ENCODE data around the gene IL1RL1.
"Not testable (repeated sequence)": the region's sequence is repeated elsewhere in the genome, so short reads cannot be mapped to it uniquely, and the experiment has no call there.

The IL1RL1 gene

GRCh38 chr2:102321941-102322719, 10.8 kb downstream of the IL1RL1 start:
- no peak overlapping the region for H3K9ac ChIP-seq (ENCODE audit: low read depth, low read length, poor library complexity, severe bottlenecking)
- TF ChIP-seq, protein P1, sequence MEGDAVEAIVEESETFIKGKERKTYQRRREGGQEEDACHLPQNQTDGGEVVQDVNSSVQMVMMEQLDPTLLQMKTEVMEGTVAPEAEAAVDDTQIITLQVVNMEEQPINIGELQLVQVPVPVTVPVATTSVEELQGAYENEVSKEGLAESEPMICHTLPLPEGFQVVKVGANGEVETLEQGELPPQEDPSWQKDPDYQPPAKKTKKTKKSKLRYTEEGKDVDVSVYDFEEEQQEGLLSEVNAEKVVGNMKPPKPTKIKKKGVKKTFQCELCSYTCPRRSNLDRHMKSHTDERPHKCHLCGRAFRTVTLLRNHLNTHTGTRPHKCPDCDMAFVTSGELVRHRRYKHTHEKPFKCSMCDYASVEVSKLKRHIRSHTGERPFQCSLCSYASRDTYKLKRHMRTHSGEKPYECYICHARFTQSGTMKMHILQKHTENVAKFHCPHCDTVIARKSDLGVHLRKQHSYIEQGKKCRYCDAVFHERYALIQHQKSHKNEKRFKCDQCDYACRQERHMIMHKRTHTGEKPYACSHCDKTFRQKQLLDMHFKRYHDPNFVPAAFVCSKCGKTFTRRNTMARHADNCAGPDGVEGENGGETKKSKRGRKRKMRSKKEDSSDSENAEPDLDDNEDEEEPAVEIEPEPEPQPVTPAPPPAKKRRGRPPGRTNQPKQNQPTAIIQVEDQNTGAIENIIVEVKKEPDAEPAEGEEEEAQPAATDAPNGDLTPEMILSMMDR (conservative IDR thresholded peaks at IDR 0.05; ENCODE audit: low read length), result no peak
- no peak overlapping the region for H3K4me3 ChIP-seq (ENCODE audit: low read length, poor library complexity, severe bottlenecking)
- H3K4me1 ChIP-seq (ENCODE audit: insufficient read depth, low read length, poor library complexity, severe bottlenecking), result peaks cover 24% of the 10 kb centered on the region
- H3K9me2 ChIP-seq (replicated peaks; ENCODE audit: low read depth, low read length), result no peaks in the 10 kb centered on the region
- no peaks in the 10 kb centered on the region for H3K36me3 ChIP-seq (ENCODE audit: insufficient read depth, low read length)
- no peaks in the 10 kb centered on the region for H3F3A ChIP-seq (ENCODE audit: low read depth)
- H4K20me1 ChIP-seq (ENCODE audit: insufficient read depth, low read length, poor library complexity, severe bottlenecking), result no peaks in the 10 kb centered on the region
- H2AFZ ChIP-seq (ENCODE audit: low read length), result no peak overlapping the region
- no peaks in the 10 kb centered on the region for H3K79me2 ChIP-seq (ENCODE audit: insufficient read depth, low read length)
- no peaks in the 10 kb centered on the region for H3K27me3 ChIP-seq (ENCODE audit: insufficient read depth, low read length, poor library complexity, severe bottlenecking)
- no peaks in the 10 kb centered on the region for H3K9me3 ChIP-seq (ENCODE audit: insufficient read depth, low read depth, low read length)
- no peak overlapping the region for H3K4me2 ChIP-seq (ENCODE audit: low read depth, low read length, poor library complexity, severe bottlenecking)

GRCh38 chr2:102324914-102325313, 13.6 kb downstream of the IL1RL1 start:
- H3K4me2 ChIP-seq (ENCODE audit: low read depth, low read length, poor library complexity, severe bottlenecking); H3K4me3 ChIP-seq (ENCODE audit: low read length, poor library complexity, severe bottlenecking); H3K4me1 ChIP-seq (ENCODE audit: insufficient read depth, low read length, poor library complexity, severe bottlenecking); H3K9me2 ChIP-seq (replicated peaks; ENCODE audit: low read depth, low read length); H3K36me3 ChIP-seq (ENCODE audit: insufficient read depth, low read length); H3K9me3 ChIP-seq (ENCODE audit: insufficient read depth, low read depth, low read length); H3F3A ChIP-seq (ENCODE audit: low read depth); H2AFZ ChIP-seq (ENCODE audit: low read length); H3K27me3 ChIP-seq (ENCODE audit: insufficient read depth, low read length, poor library complexity, severe bottlenecking); H3K9ac ChIP-seq (ENCODE audit: low read depth, low read length, poor library complexity, severe bottlenecking); H4K20me1 ChIP-seq (ENCODE audit: insufficient read depth, low read length, poor library complexity, severe bottlenecking); H3K79me2 ChIP-seq (ENCODE audit: insufficient read depth, low read length): not testable (repeated sequence)

GRCh38 chr2:102331311-102331980, 20.1 kb downstream of the IL1RL1 start:
- Histone ChIP-seq H3K9ac (ENCODE audit: low read depth, low read length, poor library complexity, severe bottlenecking) (no peak overlapping the region), H3K9me3 (ENCODE audit: insufficient read depth, low read depth, low read length) (0 out of 2 replicates have a peak, but pooled peaks cover 4% of the 10 kb centered on the region), H3K4me1 (ENCODE audit: insufficient read depth, low read length, poor library complexity, severe bottlenecking) (peaks cover 19% of the 10 kb centered on the region), H3K36me3 (ENCODE audit: insufficient read depth, low read length) (no peaks in the 10 kb centered on the region), H3K4me2 (ENCODE audit: low read depth, low read length, poor library complexity, severe bottlenecking) (no peak overlapping the region), H3K27me3 (ENCODE audit: insufficient read depth, low read length, poor library complexity, severe bottlenecking) (no peaks in the 10 kb centered on the region), H3K79me2 (ENCODE audit: insufficient read depth, low read length) (no peaks in the 10 kb centered on the region), H3F3A (ENCODE audit: low read depth) (no peaks in the 10 kb centered on the region), H2AFZ (ENCODE audit: low read length) (no peak overlapping the region), H3K9me2 (replicated peaks; ENCODE audit: low read depth, low read length) (no peaks in the 10 kb centered on the region), H4K20me1 (ENCODE audit: insufficient read depth, low read length, poor library complexity, severe bottlenecking) (no peaks in the 10 kb centered on the region), H3K4me3 (ENCODE audit: low read length, poor library complexity, severe bottlenecking) (no peak overlapping the region)
- TF ChIP-seq, protein P1 (conservative IDR thresholded peaks at IDR 0.05; ENCODE audit: low read length), result no peak
- TF ChIP-seq EZH2phosphoT487 (IDR thresholded peaks at IDR 0.05; ENCODE audit: borderline replicate concordance), result no peak

Measured in Loucy (cell line).